ENCODE measurements around the gene SMARCA1. TPM values are rescaled to one million over a fixed set of nuclear protein-coding genes. Genes with fewer than 3 reads are reported as not detected.

Gene SMARCA1
- total RNA-seq, result 118 and 121 TPM in 2 replicates
- long read RNA-seq, full-length matches to known transcripts, result 259 of 1,480 reads
- long read RNA-seq, partial matches to known transcripts, result 1,119 of 1,480 reads
- long read RNA-seq, other reads (novel, unspliced or antisense), result 102 of 1,480 reads

GRCh38 chrX:129523079-129523911, at the start of gene SMARCA1:
Gene SMARCA1 (minus strand): TSS chrX:129523490. CDS start chrX:129523370, 120 bp downstream.
- Mint-ChIP-seq H3K4me3 (ENCODE audit: unreplicated experiment) (peak within 1 kb of the TSS; percentile 92), H3K27me3 (ENCODE audit: unreplicated experiment) (no peaks in the 10 kb centered on the region), H3K4me1 (ENCODE audit: unreplicated experiment) (peaks cover 37% of the 10 kb centered on the region), H3K9me3 (ENCODE audit: unreplicated experiment) (no peaks in the 10 kb centered on the region), H3K36me3 (ENCODE audit: unreplicated experiment) (no peaks in the 10 kb centered on the region), H3K27ac (ENCODE audit: unreplicated experiment) (peak within 1 kb of the TSS; percentile 88)
- TF ChIP-seq, protein P1, sequence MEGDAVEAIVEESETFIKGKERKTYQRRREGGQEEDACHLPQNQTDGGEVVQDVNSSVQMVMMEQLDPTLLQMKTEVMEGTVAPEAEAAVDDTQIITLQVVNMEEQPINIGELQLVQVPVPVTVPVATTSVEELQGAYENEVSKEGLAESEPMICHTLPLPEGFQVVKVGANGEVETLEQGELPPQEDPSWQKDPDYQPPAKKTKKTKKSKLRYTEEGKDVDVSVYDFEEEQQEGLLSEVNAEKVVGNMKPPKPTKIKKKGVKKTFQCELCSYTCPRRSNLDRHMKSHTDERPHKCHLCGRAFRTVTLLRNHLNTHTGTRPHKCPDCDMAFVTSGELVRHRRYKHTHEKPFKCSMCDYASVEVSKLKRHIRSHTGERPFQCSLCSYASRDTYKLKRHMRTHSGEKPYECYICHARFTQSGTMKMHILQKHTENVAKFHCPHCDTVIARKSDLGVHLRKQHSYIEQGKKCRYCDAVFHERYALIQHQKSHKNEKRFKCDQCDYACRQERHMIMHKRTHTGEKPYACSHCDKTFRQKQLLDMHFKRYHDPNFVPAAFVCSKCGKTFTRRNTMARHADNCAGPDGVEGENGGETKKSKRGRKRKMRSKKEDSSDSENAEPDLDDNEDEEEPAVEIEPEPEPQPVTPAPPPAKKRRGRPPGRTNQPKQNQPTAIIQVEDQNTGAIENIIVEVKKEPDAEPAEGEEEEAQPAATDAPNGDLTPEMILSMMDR (IDR thresholded peaks at IDR 0.05), result no peak
- peak; percentile 86 for DNase-seq (ENCODE audit: extremely low spot score, unreplicated experiment)

GRCh38 chrX:129572422-129572821, 49.1 kb upstream of the SMARCA1 start:
- peaks cover 64% of the 10 kb centered on the region for H3K36me3 Mint-ChIP-seq (ENCODE audit: unreplicated experiment)
- H3K4me1 Mint-ChIP-seq (ENCODE audit: unreplicated experiment), result peaks cover 16% of the 10 kb centered on the region
- H3K27me3 Mint-ChIP-seq (ENCODE audit: unreplicated experiment), result no peaks in the 10 kb centered on the region
- DNase-seq (ENCODE audit: extremely low spot score, unreplicated experiment), result no peak
- H3K9me3 Mint-ChIP-seq (ENCODE audit: unreplicated experiment), result no peaks in the 10 kb centered on the region
- H3K27ac Mint-ChIP-seq (ENCODE audit: unreplicated experiment), result no peak overlapping the region
- TF ChIP-seq, protein P1 (IDR thresholded peaks at IDR 0.05), result no peak
- H3K4me3 Mint-ChIP-seq (ENCODE audit: unreplicated experiment), result no peak overlapping the region

GRCh38 chrX:129568349-129568748, 45.1 kb upstream of the SMARCA1 start:
- no peak overlapping the region for H3K4me3 Mint-ChIP-seq (ENCODE audit: unreplicated experiment)
- TF ChIP-seq, protein P1 (IDR thresholded peaks at IDR 0.05), result no peak
- peaks cover 57% of the 10 kb centered on the region for H3K36me3 Mint-ChIP-seq (ENCODE audit: unreplicated experiment)
- no peaks in the 10 kb centered on the region for H3K27me3 Mint-ChIP-seq (ENCODE audit: unreplicated experiment)
- DNase-seq (ENCODE audit: extremely low spot score, unreplicated experiment), result no peak
- peaks cover 4% of the 10 kb centered on the region for H3K4me1 Mint-ChIP-seq (ENCODE audit: unreplicated experiment)
- H3K9me3 Mint-ChIP-seq (ENCODE audit: unreplicated experiment), result peaks cover 2% of the 10 kb centered on the region
- no peak overlapping the region for H3K27ac Mint-ChIP-seq (ENCODE audit: unreplicated experiment)

DNA sequence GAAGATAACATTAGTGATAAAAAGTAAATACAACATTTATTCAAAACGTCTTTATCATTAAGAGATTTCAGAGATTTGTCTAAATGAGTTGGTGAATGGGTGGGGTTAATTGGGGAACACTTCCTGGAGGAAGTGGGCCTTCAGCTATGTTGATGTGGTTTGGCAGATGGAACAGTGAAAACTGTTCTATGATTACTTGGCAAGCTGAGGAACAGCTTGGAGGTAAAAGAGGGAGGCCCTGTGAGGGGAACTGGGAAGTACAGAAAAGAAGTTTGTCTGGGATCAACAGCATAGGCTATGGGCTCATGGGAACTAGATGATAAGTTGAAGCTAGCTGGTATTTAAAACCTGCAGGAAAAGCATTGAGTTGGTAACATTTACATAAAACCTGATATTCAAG, 42.8 kb upstream of the SMARCA1 start:
- H3K36me3 Mint-ChIP-seq (ENCODE audit: unreplicated experiment), result peaks cover 68% of the 10 kb centered on the region
- DNase-seq (ENCODE audit: extremely low spot score, unreplicated experiment), result no peak

More for the DNA sequence above, 42.8 kb upstream of the SMARCA1 start:
- TF ChIP-seq, protein P1 (IDR thresholded peaks at IDR 0.05), result no peak
- no peak overlapping the region for H3K4me3 Mint-ChIP-seq (ENCODE audit: unreplicated experiment)
- H3K9me3 Mint-ChIP-seq (ENCODE audit: unreplicated experiment), result peaks cover 3% of the 10 kb centered on the region
- H3K27me3 Mint-ChIP-seq (ENCODE audit: unreplicated experiment), result no peaks in the 10 kb centered on the region
- no peak overlapping the region for H3K27ac Mint-ChIP-seq (ENCODE audit: unreplicated experiment)
- H3K4me1 Mint-ChIP-seq (ENCODE audit: unreplicated experiment), result no peaks in the 10 kb centered on the region

Data from osteocyte (in vitro differentiated cells).